Keratinocyte (primary cell): Measurements from ENCODE around the gene PLEKHA6.

Experiments
- CTCF ChIP-seq, 3 experiments: IDR thresholded peaks in 1 of 3; conservative IDR thresholded peaks in 1 of 3; optimal IDR thresholded peaks in 1 of 3; 2 replicates in 2 of 3; 3 replicates in 1 of 3; pipeline versions ENCODE3 to v1.5.1; 2011; ENCODE audit warnings: low read length in 3 of 3, mild to moderate bottlenecking in 3 of 3, moderate library complexity in 2 of 3, control low read depth in 1 of 3, inconsistent platforms in 1 of 3; ENCODE audit not compliant: insufficient read depth in 2 of 3; ENCODE audit errors: extremely low read depth in 1 of 3
- EZH2 ChIP-seq: IDR thresholded peaks from one replicate; pipeline ENCODE4 v1.6.1; 2012; ENCODE audit warnings: inconsistent platforms, mild to moderate bottlenecking, low read length, moderate library complexity

GRCh38 chr1:204396015-204396583, 36.4 kb upstream of the PLEKHA6 start:
- no peak for TF ChIP-seq CTCF (optimal IDR thresholded peaks at IDR 0.05 in 1 of 3, IDR thresholded peaks at IDR 0.05 in 1 of 3, conservative IDR thresholded peaks at IDR 0.05 in 1 of 3; ENCODE audit: extremely low read depth in 1 of 3, insufficient read depth in 2 of 3, low read length in 3 of 3)
- no peak for TF ChIP-seq EZH2
